ENCODE measurements around the gene KLF3.

Gene KLF3

GRCh38 chr4:38674258-38675144 is 10.5 kb downstream of the KLF3 start:
- no peak for DNase-seq

GRCh38 chr4:38675146-38676121 is 11.4 kb downstream of the KLF3 start:
- DNase-seq = peak; percentile 53 to 69 (median 64)

GRCh38 chr4:38676986-38677385 is 13.0 kb downstream of the KLF3 start:
- DNase-seq = no peak

GRCh38 chr4:38677441-38677840 is 13.4 kb downstream of the KLF3 start:
- DNase-seq = no peak

DNA sequence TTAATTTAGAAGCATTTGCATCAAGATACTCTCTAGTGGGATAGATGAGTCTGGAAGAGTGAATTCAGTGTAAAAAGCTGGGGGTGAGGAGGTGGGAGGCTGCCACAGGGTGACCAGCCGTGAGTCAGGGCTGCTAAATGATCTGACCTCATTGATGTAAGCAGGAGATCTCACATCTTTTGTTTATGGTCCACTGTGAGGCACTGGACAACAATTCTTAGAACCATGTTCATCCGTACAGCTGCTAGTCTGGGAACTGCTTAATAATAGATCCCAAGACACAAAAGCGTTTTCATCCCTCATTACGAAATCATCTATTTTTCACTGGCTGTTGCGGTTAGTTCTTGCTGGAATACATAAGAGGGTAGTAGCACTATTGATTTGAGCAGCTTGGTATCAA is 14.1 kb downstream of the KLF3 start:
- no peak for DNase-seq

GRCh38 chr4:38679921-38680320 is 15.9 kb downstream of the KLF3 start:
- DNase-seq = no peak

DNA sequence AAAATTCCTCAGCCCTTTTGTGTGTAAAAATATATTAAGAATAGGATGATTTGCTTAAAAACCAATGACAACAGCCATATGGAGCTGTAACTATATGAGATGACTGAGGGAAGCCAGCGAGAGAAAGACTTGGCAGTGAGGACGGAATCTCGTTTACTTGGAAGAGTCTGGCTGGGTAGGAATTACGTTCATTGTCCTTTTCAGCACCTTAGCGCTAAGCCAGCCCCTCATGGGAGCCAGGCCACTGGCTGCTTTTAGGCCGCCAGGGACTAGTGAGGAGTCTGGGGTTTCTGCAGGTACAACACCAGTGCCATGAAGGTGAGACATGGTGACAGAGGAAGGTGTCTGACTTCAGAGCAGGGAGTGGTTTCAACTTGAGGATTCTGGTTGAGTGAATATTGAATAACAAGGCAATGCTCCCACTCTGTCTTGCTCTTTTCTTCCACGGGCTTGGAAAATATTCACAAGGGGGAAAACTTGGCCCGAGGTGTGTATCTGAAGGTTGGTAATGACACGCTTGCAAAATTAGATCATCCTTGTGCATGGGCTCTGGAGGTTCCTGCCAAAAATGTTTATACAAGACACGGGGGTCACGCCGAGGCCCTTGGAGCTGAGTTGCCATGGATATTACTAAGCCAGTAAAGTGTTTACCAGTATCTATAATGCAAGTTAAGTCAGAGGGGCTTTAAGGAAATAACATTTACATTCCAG is 17.4 kb downstream of the KLF3 start:
- no peak for DNase-seq

DNA sequence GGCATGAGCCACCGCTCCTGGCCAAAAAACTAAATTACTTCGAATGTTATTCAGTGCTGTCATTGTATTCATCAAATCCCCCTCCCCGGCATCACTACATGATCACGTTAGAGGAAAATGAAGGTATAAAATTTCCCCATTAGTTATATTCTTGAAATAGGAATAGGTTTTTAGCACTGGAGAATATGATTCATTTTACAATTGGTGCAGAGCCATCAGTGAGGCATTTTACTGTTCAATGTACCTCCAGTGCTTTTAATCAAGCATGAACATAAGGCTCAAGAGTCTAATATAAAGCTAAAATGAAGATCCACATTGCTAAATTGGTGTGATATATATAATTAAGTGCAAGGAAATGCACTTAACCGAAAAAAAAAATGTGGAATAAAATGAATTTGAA is 18.3 kb downstream of the KLF3 start:
- no peak for DNase-seq

DNA sequence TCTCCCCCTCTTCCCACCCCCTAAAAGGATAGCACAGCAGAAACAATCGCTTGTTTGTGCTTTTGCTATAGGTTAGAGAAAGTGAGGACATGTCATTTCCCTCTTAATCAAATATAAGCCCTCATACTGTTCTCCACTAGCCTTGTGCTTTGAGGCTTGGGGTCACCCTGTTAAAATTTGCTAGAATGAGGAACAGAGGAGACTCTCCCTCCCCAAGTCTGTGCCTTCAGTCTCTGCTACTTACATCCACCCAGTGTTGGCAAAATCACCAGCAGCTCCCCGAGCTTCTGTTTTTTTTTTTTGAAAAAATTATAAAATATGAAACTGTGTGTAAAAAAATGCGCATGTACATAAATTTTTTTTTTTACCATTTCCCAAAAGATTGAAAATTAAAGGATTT is 19.3 kb downstream of the KLF3 start:
- DNase-seq = no peak

GRCh38 chr4:38684271-38684670 is 20.3 kb downstream of the KLF3 start:
- DNase-seq = no peak

GRCh38 chr4:38684951-38685844 is 21.2 kb downstream of the KLF3 start:
- no peak for DNase-seq

DNA sequence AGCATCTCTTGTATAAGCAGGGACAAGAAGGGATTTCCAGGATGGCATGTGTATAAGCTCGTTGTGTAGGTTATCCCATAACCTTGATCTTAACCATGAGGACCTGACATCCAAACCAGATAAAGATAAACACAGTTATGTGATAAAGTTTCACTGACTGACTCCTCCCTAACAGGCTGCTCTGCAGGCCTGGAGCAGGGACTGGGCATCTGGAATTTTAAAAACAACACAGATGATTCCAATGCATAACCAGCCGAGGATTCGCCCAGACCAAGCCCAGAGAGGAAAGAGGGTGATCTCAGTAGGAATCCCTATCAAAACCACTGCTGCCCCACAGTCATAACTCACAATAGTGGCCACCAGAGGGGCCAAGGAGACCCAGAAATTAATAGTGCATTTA is 22.7 kb downstream of the KLF3 start:
- DNase-seq = no peak

GRCh38 chr4:38687571-38688011 is 23.6 kb downstream of the KLF3 start:
- DNase-seq = no peak

DNA sequence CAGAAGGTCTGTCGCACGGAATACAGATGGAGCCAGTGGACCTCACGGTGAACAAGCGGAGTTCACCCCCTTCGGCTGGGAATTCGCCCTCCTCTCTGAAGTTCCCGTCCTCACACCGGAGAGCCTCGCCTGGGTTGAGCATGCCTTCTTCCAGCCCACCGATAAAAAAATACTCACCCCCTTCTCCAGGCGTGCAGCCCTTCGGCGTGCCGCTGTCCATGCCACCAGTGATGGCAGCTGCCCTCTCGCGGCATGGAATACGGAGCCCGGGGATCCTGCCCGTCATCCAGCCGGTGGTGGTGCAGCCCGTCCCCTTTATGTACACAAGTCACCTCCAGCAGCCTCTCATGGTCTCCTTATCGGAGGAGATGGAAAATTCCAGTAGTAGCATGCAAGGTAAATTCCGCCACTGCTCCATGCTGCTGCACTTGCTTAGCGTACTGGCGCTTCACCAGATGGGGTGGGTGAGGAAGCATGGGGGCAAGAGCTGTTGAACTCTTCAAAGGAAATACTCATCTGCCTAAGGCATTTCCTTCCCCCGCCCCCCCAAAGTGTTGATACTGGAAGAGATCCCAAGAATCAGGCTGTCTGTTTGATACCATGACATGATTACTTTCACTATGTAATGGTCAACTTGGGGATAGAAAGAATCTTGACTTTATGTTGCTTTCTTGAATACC is 24.8 kb downstream of the KLF3 start:
- DNase-seq = no peak

DNA sequence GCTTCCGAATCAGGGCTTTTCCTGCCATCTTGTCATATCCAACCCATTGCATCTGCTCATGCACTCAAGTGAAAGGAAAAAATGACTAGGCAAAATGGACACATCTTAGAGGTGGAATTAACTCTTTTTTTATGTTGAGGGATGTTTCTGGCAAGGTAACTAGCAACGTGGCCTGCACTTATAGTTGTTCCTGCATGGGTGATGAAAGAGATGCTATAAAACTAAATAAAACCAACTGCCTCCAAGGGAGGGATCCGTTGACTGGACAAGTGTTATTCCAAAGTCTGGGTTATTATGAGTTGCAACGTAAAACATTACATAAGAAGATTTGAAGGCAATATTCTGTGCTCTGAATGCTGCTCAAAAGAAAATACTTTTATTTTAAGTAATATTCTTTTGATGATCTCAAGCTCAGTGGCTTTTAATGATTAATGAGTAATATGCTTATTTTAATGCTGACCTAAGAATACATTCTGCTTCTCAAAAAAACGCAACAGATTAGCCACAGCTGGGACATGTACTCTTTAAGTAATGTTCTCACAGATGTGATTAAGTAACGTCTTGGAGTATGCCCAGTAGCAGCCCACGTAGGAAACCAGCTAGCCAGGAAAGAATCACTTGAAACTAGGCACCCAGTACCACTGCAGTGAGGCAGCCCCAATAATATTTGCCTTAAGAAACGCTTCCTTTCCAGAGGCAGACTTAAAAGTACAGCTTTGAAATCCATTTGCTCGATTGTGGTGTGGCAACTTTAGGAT is 27.4 kb downstream of the KLF3 start:
- no peak for DNase-seq

GRCh38 chr4:38692421-38692820 is 28.4 kb downstream of the KLF3 start:
- no peak for DNase-seq

- DNase-seq = no peak
Measured at GRCh38 chr4:38693569-38693968, 29.6 kb downstream of the KLF3 start.

DNA sequence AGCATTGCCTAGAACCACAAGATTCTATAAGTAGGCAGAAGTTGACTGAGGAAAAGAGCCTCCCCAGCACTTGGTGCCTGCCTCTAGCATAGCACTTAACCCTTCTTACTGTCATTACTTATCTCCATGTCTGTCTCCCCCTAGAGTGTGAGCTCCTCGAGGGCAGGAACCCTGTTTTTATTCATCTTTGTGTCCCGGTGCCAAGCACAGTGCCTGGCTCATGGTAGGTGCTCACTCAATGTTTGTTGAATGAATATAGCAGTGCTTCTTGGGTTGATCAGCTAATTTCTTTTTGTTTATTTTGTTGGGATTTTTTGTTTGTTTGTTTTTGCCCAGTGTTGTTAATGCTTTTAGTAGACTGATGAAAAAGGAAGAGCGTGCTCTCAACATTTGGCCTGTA is 30.3 kb downstream of the KLF3 start:
- no peak for DNase-seq

GRCh38 chr4:38695809-38696208 is 31.8 kb downstream of the KLF3 start:
- DNase-seq = no peak

DNA sequence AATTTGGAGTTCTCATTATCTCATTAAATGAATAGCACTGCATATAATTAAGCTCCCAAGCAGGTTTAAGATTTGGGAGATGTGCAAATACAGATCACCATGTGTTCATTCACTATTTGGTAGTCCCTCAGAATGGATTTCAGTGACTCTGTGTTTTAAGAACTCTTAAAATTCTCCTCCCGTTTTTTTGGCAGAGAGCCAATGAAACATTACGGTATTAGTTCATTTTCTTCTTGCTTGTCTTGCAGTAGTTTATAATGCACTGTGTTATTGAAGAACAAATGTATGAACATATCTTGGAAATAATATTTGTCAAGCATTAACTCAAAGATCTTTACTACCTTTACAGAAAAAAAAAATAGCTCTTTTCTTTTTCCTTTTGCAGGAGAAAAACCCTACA is 32.7 kb downstream of the KLF3 start:
- DNase-seq = no peak

- DNase-seq = no peak
Measured at GRCh38 chr4:38698176-38698575, 34.2 kb downstream of the KLF3 start.
